Thyroid gland (tissue), 4 donors: ENCODE measurements around the gene ERI2. TPM values are rescaled to one million over a fixed set of nuclear protein-coding genes. Genes with fewer than 3 reads are reported as not detected.

Experiments used
- DNase-seq, 2 donors: peaks; one replicate each; pipeline ENCODE4 v3.0.0-alpha.2; 2019
- H3K27ac ChIP-seq, 3 donors: fragments of 200-600 bp; sonication (generic); 1 replicate in 2 of 3; 2 replicates in 1 of 3; pipeline ENCODE4 v1.5.1; 2016 to 2019; ENCODE audit warnings: mild to moderate bottlenecking in 1 of 3, moderate library complexity in 1 of 3
- H3K27me3 ChIP-seq: fragments of 200-600 bp; sonication (generic); one replicate; pipeline ENCODE4 v1.5.1; 2019
- H3K36me3 ChIP-seq, 2 donors: fragments of 200-600 bp; sonication (generic); one replicate each; pipeline ENCODE4 v1.5.1; 2016 to 2019
- H3K4me1 ChIP-seq, 2 donors: fragments of 200-600 bp; sonication (generic); one replicate each; pipeline ENCODE4 v1.5.1; 2017 to 2019
- H3K4me3 ChIP-seq, 3 donors: fragments of 200-600 bp; sonication (generic); replicated peaks in 1 of 3; 1 replicate in 2 of 3; 2 replicates in 1 of 3; pipeline ENCODE4 v1.5.1; 2016; ENCODE audit warnings: mild to moderate bottlenecking in 1 of 3
- H3K9me3 ChIP-seq: fragments of 200-600 bp; sonication (generic); one replicate; pipeline ENCODE4 v1.5.1; 2017
- POLR2A ChIP-seq, 2 donors: fragments of 450-650 bp; IDR thresholded peaks; one replicate each; pipeline ENCODE4 v1.6.1; 2017; ENCODE audit warnings: antibody characterized with exemption in 2 of 2, mild to moderate bottlenecking in 2 of 2, moderate library complexity in 1 of 2
- WGBS, 2 donors: methylation state at CpG; one replicate each; pipeline ENCODE4 v1.1.5; 2017; 5-methylcytosine and 5-hydroxymethylcytosine counted together
- intact Hi-C: fragments of 100-400 bp; cut with DNase I; formaldehyde crosslinking; loops from one replicate; pipeline ENCODE4 v1.15.1; 2023
- total RNA-seq, 4 donors: library from RNA; depleted of rRNA; stranded (reverse); fragments of >200 nt; gene quantifications; one replicate each; pipeline ENCODE4 v1.2.3, GENCODE V29; 2016
- TF ChIP-seq, protein P1 (sequence below), 6 experiments: fragments of 200-600 bp in 3 of 6; fragments of 450-650 bp in 3 of 6; sonication (generic) in 3 of 6; IDR thresholded peaks; one replicate each; pipeline ENCODE4 v1.5.1; 2016 to 2019; ENCODE audit warnings: antibody characterized with exemption in 6 of 6, mild to moderate bottlenecking in 2 of 6, inconsistent platforms in 1 of 6, moderate library complexity in 1 of 6

The ERI2 gene
- total RNA-seq, 4 donors from 2014 or later = 22.2 to 31.4 (median 25.3) TPM

DNA sequence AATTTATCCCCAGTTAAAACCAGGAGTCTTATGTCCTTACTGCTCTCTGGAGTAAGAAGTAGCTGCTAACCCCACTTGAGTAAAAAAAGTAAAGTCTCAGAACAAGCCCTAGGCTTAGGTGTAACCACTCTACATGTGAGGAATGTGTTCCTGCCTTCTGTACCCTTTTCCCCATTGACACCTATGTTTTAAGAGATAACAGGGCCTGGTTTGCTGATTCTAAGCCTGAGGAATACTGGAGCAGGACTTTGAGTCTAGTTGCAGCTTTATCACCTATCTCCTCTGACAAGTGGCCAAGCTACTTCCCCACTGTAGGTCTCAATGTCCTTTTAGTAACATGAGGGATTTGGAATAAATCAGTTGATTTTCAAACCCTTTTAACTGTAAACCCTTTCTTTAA is 40.3 kb upstream of the ERI2 start:
- TF ChIP-seq, protein P1, sequence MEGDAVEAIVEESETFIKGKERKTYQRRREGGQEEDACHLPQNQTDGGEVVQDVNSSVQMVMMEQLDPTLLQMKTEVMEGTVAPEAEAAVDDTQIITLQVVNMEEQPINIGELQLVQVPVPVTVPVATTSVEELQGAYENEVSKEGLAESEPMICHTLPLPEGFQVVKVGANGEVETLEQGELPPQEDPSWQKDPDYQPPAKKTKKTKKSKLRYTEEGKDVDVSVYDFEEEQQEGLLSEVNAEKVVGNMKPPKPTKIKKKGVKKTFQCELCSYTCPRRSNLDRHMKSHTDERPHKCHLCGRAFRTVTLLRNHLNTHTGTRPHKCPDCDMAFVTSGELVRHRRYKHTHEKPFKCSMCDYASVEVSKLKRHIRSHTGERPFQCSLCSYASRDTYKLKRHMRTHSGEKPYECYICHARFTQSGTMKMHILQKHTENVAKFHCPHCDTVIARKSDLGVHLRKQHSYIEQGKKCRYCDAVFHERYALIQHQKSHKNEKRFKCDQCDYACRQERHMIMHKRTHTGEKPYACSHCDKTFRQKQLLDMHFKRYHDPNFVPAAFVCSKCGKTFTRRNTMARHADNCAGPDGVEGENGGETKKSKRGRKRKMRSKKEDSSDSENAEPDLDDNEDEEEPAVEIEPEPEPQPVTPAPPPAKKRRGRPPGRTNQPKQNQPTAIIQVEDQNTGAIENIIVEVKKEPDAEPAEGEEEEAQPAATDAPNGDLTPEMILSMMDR (IDR thresholded peaks at IDR 0.05) = no peak
- TF ChIP-seq POLR2A (IDR thresholded peaks at IDR 0.05) = no peak
- no peaks in the 10 kb centered on the region for H3K36me3 ChIP-seq
- H3K27ac ChIP-seq = no peak overlapping the region
- intact Hi-C loops = loop anchor here (5.0 to 10.0 kb wide), 2 partner anchors 148 to 241 kb away; no protein-coding TSS in a partner anchor
- H3K9me3 ChIP-seq = no peaks in the 10 kb centered on the region
- H3K4me1 ChIP-seq = peaks cover 17 to 20% of the 10 kb centered on the region in 2 donors
- H3K27me3 ChIP-seq = no peaks in the 10 kb centered on the region
- H3K4me3 ChIP-seq = no peak overlapping the region
- DNase-seq = no peak

DNA sequence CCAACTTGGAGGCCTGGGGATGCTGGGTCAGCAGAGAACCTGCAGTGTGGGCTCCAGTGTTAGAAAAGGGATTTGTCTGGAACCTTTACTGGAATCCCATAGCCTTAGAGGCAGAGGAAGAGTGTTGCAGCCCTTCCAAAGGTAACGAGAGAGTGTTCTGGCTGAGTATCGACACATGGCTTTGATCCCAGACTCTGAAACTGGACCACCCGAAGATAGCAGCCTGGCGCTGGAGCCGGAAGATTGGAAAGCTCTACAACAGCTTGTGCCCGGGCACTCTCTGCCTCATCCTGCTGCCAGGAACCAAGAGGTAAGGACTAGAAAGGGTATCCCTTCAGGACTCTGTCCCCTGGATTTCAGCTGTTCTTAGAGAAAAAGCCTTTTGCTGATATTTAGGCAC is 39.8 kb upstream of the ERI2 start:
- WGBS, 2 donors = 94 to 99% methylated on average over 6 of the region's 6 CpGs
- TF ChIP-seq, protein P1 (IDR thresholded peaks at IDR 0.05) = no peak
- TF ChIP-seq POLR2A (IDR thresholded peaks at IDR 0.05) = no peak
- Histone ChIP-seq H3K9me3 (no peaks in the 10 kb centered on the region), H3K27ac (no peak overlapping the region), H3K27me3 (no peaks in the 10 kb centered on the region), H3K4me1 (peaks cover 12 to 14% of the 10 kb centered on the region in 2 donors), H3K36me3 (no peaks in the 10 kb centered on the region), H3K4me3 (no peak overlapping the region)
- intact Hi-C loops = loop anchor here (5.0 to 10.0 kb wide), 2 partner anchors 149 to 241 kb away; no protein-coding TSS in a partner anchor
- DNase-seq = no peak

DNA sequence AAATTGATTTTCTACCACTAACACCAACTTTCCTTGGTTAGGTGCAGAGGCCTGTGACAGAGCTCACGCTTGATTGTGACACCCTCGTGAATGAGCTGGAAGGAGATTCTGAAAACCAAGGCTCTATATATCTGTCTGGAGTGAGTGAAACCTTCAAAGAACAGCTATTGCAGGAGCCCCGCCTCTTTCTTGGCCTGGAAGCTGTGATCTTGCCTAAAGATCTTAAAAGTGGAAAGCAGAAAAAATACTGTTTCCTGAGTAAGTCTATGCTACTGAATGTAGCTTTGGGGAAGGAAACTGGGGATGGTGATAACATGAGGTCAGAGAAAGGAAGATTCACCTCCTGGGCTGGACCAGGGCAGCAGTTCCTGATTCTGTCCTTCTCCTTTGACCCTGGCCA is 38.3 kb upstream of the ERI2 start:
- intact Hi-C loops = loop anchor here (10.0 kb wide), 1 partner anchor 150 kb away; no protein-coding TSS in a partner anchor
- Histone ChIP-seq H3K4me1 (peaks cover 0 to under 1% of the 10 kb centered on the region in 2 donors), H3K27me3 (no peaks in the 10 kb centered on the region), H3K27ac (no peak overlapping the region), H3K36me3 (no peaks in the 10 kb centered on the region), H3K4me3 (no peak overlapping the region), H3K9me3 (no peaks in the 10 kb centered on the region)
- TF ChIP-seq, protein P1 (IDR thresholded peaks at IDR 0.05) = no peak
- TF ChIP-seq POLR2A (IDR thresholded peaks at IDR 0.05) = no peak
- DNase-seq = no peak
- WGBS, 2 donors = 79% methylated on average over 3 of the region's 3 CpGs

DNA sequence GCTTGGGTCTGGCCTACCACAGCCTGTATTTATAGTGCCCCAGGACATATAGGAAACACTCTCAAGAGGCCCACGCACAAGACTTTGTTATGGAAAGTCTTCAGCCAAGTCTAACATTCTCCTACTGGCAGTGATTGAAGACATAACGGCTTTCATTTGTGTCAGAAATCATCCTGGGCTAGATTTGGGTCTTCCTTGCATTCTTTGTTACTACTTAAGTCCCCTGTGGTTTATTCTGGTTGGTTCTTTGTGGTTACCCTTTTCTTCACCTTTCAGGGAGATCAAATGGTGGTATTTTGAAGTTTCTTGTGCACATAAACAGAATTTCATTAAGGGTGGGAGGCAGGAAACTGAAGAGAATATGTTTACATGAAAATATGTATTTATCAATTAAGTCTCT is 37.8 kb upstream of the ERI2 start:
- Histone ChIP-seq H3K4me1 (no peaks in the 10 kb centered on the region), H3K27me3 (no peaks in the 10 kb centered on the region), H3K4me3 (no peak overlapping the region), H3K36me3 (no peaks in the 10 kb centered on the region), H3K27ac (no peak overlapping the region), H3K9me3 (no peaks in the 10 kb centered on the region)
- 86 to 92% methylated on average over 2 of the region's 2 CpGs for WGBS, 2 donors
- intact Hi-C loops = loop anchor here (10.0 kb wide), 1 partner anchor 151 kb away; no protein-coding TSS in a partner anchor
- TF ChIP-seq, protein P1 (IDR thresholded peaks at IDR 0.05) = no peak
- no peak for TF ChIP-seq POLR2A (IDR thresholded peaks at IDR 0.05)
- no peak for DNase-seq

DNA sequence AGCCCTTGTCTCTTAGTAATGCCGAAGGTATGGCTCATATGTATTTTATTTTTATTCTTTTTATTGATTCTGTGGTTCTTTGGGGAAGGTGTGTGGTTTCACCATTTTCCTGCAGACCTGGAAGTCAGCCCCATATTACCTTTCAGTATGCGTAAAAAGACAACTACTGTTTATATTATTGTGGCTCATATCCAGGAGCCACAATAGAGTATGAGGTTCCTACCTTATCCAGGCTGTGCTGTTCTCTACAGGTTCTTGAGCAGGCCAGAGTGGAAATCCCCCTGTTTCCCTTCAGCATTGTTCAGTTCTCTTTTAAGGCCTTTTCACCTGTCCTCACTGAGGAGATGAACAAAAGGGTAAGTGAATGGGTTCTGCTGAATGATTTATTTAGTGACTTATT is 33.2 kb upstream of the ERI2 start:
- Histone ChIP-seq H3K27ac (no peak overlapping the region), H3K9me3 (no peaks in the 10 kb centered on the region), H3K27me3 (no peaks in the 10 kb centered on the region), H3K36me3 (no peaks in the 10 kb centered on the region), H3K4me1 (no peaks in the 10 kb centered on the region), H3K4me3 (no peak overlapping the region)
- TF ChIP-seq, protein P1 (IDR thresholded peaks at IDR 0.05) = no peak
- TF ChIP-seq POLR2A (IDR thresholded peaks at IDR 0.05) = no peak
- intact Hi-C loops = no loop called here
- DNase-seq = no peak
- 99% methylated on average over 2 of the region's 2 CpGs for WGBS, 2 donors
